Activated effector memory CD4-positive, alpha-beta T cell treated with anti-CD3 and anti-CD28 coated beads, Interleukin-2, amount 50 U/mL, for 16 hours (primary cell): ENCODE measurements around the gene UMODL1.

Source experiments
- DNase-seq: peaks from one replicate; pipeline ENCODE4 v3.0.0-alpha.2; 2020

The UMODL1 gene

GRCh38 chr21:42071146-42071737 lies at the start of gene UMODL1:
Gene UMODL1, plus strand, starts transcription at chr21:42071317. Its CDS starts 0 bp downstream, at chr21:42071317.
- no peak for DNase-seq

- DNase-seq = no peak
These were observed 49.6 kb upstream of the UMODL1 start for GRCh38 chr21:42021371-42022090.

GRCh38 chr21:42022091-42022430 lies 49.1 kb upstream of the UMODL1 start:
- no peak for DNase-seq

- no peak for DNase-seq
These were observed 48.2 kb upstream of the UMODL1 start for GRCh38 chr21:42022906-42023305.

- DNase-seq = no peak
These were observed 45.6 kb upstream of the UMODL1 start for GRCh38 chr21:42025376-42026081.

- DNase-seq = no peak
These were observed 45.1 kb upstream of the UMODL1 start for GRCh38 chr21:42026082-42026435.

- DNase-seq = no peak
These were observed 43.9 kb upstream of the UMODL1 start for GRCh38 chr21:42027085-42027821.

GRCh38 chr21:42027822-42028765 lies 43.0 kb upstream of the UMODL1 start:
- DNase-seq = peak; percentile 47

GRCh38 chr21:42028766-42029425 lies 42.2 kb upstream of the UMODL1 start:
- DNase-seq = peak; percentile 4

- DNase-seq = no peak
These were observed 40.8 kb upstream of the UMODL1 start for GRCh38 chr21:42030311-42030710.

GRCh38 chr21:42031241-42031640 lies 39.9 kb upstream of the UMODL1 start:
- no peak for DNase-seq

- DNase-seq = no peak
These were observed 39.3 kb upstream of the UMODL1 start for GRCh38 chr21:42031816-42032215.

GRCh38 chr21:42032266-42032665 lies 38.9 kb upstream of the UMODL1 start:
- DNase-seq = no peak

GRCh38 chr21:42032968-42033367 lies 38.1 kb upstream of the UMODL1 start:
- no peak for DNase-seq

- DNase-seq = no peak
These were observed 34.8 kb upstream of the UMODL1 start for GRCh38 chr21:42036313-42036712.

GRCh38 chr21:42037516-42037915 lies 33.6 kb upstream of the UMODL1 start:
- DNase-seq = no peak

GRCh38 chr21:42037943-42038342 lies 33.2 kb upstream of the UMODL1 start:
- DNase-seq = no peak

GRCh38 chr21:42038393-42038792 lies 32.7 kb upstream of the UMODL1 start:
- DNase-seq = no peak

- DNase-seq = no peak
These were observed 32.2 kb upstream of the UMODL1 start for GRCh38 chr21:42038826-42039425.

- no peak for DNase-seq
These were observed 31.6 kb upstream of the UMODL1 start for GRCh38 chr21:42039470-42039901.

- no peak for DNase-seq
These were observed 31.2 kb upstream of the UMODL1 start for GRCh38 chr21:42039911-42040351.
